ENCODE measurements around the gene CCDC148.

CCDC148 gene

GRCh38 chr2:158305501-158305900, 151.1 kb downstream of the CCDC148 start:
- DNase-seq (ENCODE audit: low read depth): no peak
- H3K4me3 ChIP-seq (ENCODE audit: low read depth, low read length): no peak overlapping the region
- TF ChIP-seq CTCF (IDR thresholded peaks at IDR 0.05; ENCODE audit: control insufficient read depth, extremely low read depth, insufficient read depth): no peak

- DNase-seq (ENCODE audit: low read depth): no peak
- TF ChIP-seq CTCF (IDR thresholded peaks at IDR 0.05; ENCODE audit: control insufficient read depth, extremely low read depth, insufficient read depth): no peak
Measured at GRCh38 chr2:158300394-158300793, 156.2 kb downstream of the CCDC148 start.

GRCh38 chr2:158297606-158298005, 158.9 kb downstream of the CCDC148 start:
- no peak for TF ChIP-seq CTCF (IDR thresholded peaks at IDR 0.05; ENCODE audit: control insufficient read depth, extremely low read depth, insufficient read depth)
- DNase-seq (ENCODE audit: low read depth): no peak
- no peak overlapping the region for H3K4me3 ChIP-seq (ENCODE audit: low read depth, low read length)

More at GRCh38 chr2:158300394-158300793, 156.2 kb downstream of the CCDC148 start:
- no peak overlapping the region for H3K4me3 ChIP-seq (ENCODE audit: low read depth, low read length)

DNA sequence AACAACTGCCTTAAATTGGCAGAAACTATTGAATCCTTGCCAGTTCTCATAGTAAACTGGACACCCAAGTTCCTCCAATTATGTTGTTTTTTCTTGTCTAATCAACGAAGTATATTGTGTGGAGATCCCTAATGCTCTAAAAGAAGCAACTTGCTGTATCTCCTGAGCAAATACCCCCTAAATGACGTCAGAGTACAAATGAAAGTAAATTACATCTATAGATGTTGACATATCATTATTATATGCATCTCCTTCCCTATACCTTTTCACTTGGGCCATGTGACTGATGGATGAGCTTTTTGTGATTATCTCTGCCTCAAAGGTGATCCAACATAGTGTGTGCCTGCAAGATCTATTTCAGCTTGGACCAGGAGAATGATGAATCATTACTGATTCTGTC, 159.4 kb downstream of the CCDC148 start:
- no peak for DNase-seq (ENCODE audit: low read depth)
- no peak overlapping the region for H3K4me3 ChIP-seq (ENCODE audit: low read depth, low read length)
- no peak for TF ChIP-seq CTCF (IDR thresholded peaks at IDR 0.05; ENCODE audit: control insufficient read depth, extremely low read depth, insufficient read depth)

GRCh38 chr2:158293722-158294121, 162.8 kb downstream of the CCDC148 start:
- DNase-seq (ENCODE audit: low read depth): no peak
- no peak for TF ChIP-seq CTCF (IDR thresholded peaks at IDR 0.05; ENCODE audit: control insufficient read depth, extremely low read depth, insufficient read depth)

DNA sequence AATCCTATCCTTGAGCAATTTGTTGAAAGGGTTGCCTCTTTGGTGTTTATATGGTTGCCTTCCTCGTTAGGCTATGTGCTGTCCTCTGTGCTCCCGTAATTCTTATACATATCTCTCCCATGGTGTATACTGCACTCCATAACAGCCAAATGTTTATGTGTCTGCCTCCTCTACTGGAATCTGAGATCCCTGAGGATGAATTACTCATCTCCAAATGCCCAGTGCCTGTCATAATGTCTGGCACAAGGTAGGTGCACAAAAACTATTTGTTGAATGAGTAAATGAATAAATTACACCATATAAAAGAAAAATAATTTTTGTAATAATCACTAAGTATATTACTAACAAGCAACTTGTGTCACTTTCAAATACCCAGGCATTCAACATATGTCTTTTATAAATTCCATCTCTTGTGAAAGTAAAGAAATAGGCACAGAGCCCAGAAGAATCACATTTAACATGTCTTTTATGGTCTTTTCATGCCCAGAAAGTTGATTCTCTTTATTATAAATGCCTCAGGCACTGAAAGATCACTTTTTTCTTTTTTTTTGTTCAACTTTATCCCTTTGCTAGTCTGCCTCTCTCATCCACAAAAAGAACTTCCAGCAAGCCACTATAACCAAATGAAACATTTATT, 164.9 kb downstream of the CCDC148 start:
- no peak overlapping the region for H3K4me3 ChIP-seq (ENCODE audit: low read depth, low read length)
- no peak for DNase-seq (ENCODE audit: low read depth)
- TF ChIP-seq CTCF (IDR thresholded peaks at IDR 0.05; ENCODE audit: control insufficient read depth, extremely low read depth, insufficient read depth): no peak

More at GRCh38 chr2:158293722-158294121, 162.8 kb downstream of the CCDC148 start:
- H3K4me3 ChIP-seq (ENCODE audit: low read depth, low read length): no peak overlapping the region

GRCh38 chr2:158290225-158290624, 166.3 kb downstream of the CCDC148 start:
- H3K4me3 ChIP-seq (ENCODE audit: low read depth, low read length): no peak overlapping the region
- no peak for DNase-seq (ENCODE audit: low read depth)
- TF ChIP-seq CTCF (IDR thresholded peaks at IDR 0.05; ENCODE audit: control insufficient read depth, extremely low read depth, insufficient read depth): no peak

Data from LNCaP clone FGC (cell line).